NCI-H187 (cell line): ENCODE results near the gene VPS35L.
A peak's percentile ranks its signal among the peaks of the same experiment; 100 is the strongest.
"Not testable (repeated sequence)": the region's sequence is repeated elsewhere in the genome, so short reads cannot be mapped to it uniquely, and the experiment has no call there.

Experiments used
- DNase-seq, 2 experiments: peaks; one replicate each; lab custom pipeline; 2025; lab: John Stamatoyannopoulos, UW

Gene VPS35L

DNA sequence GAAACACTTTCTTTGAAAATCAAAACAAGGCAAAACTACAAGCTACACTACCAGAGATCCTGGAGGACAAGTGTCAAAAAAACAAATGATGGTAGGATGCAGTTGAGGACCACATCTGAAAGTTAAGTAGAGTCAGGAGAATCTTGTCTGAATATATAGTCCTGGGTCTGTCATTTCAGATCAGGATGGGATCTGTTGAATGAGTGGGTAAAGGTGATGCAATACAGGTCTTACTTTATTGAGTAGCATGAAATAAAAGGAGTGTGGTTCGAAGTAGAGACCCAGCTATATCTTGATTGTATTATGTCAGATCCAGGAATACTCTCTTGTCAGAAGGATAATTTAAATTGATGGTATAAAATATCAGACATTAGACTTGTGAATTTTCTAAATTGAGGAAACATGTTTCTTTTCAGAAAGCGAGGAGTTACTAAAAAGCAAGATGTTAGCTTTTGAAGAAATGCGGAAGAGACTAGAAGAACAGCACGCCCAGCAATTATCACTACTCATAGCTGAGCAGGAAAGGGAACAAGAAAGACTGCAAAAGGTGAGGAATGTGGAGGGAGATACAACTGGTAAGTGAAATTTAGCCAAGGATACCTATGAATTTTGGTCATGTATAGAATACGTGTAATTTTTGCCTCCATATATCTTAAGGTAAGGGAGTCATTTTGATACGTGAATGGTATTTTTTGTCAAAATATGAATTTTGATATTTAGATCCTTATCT is 15.1 kb upstream of the VPS35L start:
- DNase-seq = no peak

GRCh38 chr16:19542138-19542821 is 13.2 kb upstream of the VPS35L start:
- DNase-seq = peak in 1 of 2 experiments; percentile 62

DNA sequence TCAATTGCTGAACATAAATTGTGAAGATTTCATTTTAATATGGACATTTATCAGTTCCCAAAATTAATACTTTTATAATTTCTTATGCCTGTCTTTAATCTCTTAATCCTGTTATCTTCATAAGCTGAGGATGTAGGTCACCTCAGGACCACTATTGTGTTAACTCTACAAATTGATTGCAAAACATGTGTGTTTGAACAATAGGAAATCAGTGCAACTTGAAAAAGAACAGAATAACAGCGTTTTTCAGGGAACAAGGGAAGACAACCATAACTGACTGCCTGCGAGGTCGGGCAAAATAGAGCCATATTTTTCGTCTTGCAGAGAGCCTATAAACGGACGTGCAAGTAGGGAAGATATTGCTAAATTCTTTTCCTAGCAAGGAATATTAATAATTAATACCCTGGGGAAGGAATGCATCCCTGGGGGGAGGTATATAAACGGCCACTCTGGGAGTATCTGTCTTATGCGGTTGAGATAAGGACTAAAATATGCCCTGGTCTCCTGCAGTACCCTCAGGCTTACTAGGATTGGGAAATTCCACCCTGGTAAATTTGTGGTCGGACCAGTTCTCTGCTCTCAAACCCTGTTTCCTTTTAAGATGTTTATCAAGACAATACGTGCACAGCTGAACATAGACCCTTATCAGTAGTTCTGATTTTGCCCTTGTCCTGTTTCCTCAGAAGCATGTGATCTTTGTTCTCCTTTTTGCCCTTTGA is 12.1 kb upstream of the VPS35L start:
- not testable (repeated sequence) for DNase-seq

DNA sequence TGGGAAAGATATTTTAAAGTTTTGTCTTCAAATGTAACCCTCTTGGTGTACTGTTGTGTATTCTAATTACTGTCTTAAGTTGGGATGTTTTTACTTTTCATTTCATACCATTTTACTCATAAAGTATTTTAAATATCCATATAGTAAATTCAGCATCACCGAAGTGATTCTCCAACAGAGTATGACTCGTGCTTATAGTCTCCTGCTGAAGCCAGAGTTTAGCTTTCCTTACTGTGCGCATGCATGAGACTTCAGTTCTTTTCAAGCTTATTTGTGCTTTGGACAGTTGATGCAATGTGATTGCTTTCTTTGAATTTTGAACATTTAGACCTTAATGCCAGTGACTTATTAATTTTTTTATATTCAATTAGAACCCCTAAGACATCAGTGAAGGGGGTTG is 7.4 kb upstream of the VPS35L start:
- DNase-seq = no peak

DNA sequence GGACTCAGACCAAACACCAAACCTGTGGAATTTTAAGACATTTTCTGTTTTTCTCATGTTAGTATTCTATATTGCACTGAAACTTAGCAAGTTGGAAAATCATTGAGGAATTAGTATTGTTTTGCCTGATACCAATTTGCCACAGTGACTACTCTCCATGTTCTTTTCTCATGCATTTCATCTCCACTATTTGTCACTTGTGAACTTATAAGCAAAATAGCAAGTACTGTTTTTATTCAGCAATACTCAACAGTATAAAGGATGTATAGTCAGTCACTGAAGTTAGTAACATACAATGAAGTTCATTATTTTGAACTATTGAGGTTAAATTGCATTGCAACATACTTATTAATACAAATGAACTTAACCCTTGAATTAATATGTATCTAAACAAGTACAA is 5.8 kb upstream of the VPS35L start:
- no peak for DNase-seq

GRCh38 chr16:19555938-19556771 is 652 bp downstream of the VPS35L start:
- no peak for DNase-seq

DNA sequence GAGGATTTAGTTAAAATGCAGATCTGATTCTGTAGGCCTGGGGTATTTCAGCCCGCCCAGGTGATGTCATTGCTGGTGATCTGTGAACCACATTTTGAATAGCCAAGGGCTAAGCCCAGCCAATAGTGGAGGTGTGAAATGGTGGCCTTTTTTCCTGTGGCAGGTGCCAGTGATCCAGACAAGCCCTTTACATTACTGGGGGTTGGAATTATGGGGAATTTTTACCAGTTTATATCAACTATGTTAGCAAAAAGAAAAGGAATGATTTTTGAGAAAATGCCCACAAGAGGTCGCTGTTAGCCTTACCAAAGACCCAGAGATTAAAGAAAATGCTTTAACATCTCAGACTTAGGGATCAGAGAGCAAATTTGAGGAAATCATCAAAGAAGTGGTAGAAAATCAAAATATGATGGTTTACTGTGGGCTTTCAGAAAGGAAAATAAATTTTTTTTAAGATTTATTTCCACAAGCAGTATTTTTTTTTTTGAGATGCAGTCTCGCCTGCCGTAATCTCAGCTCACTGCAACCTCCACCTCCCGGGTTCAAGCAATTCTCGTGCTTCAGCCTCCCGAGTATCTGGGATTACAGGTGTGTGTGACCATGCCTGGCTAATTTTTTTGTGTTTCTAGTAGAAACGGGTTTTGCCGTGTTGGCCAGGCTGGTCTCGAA is 3.9 kb downstream of the VPS35L start:
- no peak for DNase-seq

GRCh38 chr16:19560078-19560477 is 4.6 kb downstream of the VPS35L start:
- no peak for DNase-seq

- DNase-seq = no peak
These were observed 7.9 kb downstream of the VPS35L start for GRCh38 chr16:19563377-19563776.

DNA sequence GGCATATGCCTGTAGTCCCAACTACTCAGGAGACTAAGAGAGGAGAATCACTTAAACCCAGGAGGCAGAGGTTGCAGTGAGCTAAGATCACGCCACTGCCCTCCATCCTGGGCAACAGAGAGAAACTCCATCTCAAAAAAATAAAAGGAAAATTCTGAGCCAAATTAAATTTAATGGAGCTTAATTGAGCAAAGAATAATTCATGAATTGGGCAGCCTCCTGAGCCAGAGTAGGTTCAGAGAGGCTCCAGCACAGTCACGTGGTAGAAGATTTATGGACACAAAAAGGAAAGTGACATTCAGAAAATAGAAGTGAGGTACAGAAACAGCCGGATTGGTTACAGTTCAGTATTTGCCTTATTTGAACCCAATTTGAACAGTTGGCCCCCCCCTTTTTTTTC is 10.9 kb downstream of the VPS35L start:
- DNase-seq = no peak

GRCh38 chr16:19567560-19567959 is 12.1 kb downstream of the VPS35L start:
- DNase-seq = no peak

GRCh38 chr16:19573997-19574396 is 18.5 kb downstream of the VPS35L start:
- DNase-seq = no peak

- DNase-seq = no peak
These were observed 19.1 kb downstream of the VPS35L start for GRCh38 chr16:19574615-19575014.

DNA sequence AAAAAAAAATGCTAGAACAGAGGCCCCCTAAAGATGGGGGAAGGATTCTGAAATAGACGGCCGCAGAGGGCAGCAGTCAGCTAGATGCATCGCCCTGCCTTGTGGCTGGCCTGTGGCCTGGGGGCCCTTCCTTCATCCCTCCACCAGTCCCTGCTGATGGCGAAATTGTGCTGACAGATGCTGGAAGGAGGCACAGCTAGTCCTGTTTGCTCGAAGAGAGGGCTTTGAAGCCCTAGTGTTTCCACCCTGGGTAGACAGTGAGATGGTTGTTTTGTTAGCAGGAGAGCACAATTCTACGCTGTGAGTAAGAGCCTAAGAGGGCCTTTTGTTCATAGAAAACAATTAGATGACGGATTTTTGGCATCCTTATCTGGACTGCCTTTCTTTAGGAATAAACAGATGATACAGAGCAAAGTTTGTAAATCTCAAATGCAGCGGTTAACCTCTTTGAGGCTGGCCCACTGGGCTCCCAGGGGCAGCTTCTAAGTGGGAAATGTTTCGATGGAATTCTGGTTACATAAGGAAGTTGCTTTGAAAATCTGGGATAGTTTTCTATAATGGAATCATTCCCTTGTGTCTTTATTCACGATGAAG is 23.0 kb downstream of the VPS35L start:
- no peak for DNase-seq

- DNase-seq = no peak
These were observed 26.7 kb downstream of the VPS35L start for GRCh38 chr16:19582050-19582831.

DNA sequence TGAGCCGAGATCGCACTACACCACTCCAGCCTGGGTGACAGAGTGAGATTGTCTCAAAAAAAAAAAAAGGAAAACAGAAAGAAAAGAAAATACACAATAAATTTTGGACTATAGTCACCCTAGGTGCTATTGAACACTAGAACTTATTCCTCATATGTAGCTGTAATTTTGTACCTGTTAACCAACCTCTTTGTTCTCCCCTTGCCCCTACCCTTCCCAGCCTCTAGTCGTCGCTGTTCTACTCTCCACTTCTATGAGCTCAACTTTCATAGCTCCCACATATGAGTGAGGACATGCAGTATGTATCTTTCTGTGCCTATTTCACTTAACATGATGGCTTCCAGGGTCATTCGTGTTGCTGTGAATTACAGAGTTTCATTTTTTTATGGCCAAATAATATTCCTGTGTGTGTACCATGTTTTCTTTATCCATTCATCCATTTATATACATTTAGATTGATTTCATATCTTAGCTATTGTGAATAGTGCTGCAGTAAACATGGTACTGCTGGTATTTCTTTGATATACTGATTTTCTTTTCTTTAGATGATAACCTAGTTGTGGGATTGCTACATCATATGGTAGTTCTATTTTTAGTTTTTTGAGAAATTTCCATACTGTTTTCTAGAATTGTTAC is 28.3 kb downstream of the VPS35L start:
- DNase-seq = no peak

GRCh38 chr16:19588661-19589060 is 33.2 kb downstream of the VPS35L start:
- DNase-seq = no peak

DNA sequence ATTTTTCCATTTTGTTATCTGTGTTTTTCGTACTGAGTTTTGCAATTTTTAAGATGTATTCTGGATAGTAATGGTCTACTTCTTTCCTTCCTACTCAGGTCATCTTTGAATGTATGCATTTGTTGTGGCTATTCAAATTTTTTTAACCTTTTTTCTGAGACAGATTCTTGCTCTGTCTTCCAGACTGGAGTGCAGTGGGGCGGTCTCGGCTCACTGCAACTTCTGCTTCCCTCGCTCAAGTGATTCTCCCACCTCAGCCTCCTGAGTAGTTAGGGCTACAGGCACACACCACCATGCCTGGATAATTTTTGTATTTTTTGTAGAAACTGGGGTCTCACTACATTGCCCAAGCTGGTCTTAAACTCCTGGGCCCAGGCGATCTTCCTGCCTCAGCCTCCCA is 33.6 kb downstream of the VPS35L start:
- DNase-seq = no peak

- DNase-seq = no peak
These were observed 34.3 kb downstream of the VPS35L start for GRCh38 chr16:19589771-19590302.
